ENCODE measurements around the gene ITPR1.

ITPR1 gene

DNA sequence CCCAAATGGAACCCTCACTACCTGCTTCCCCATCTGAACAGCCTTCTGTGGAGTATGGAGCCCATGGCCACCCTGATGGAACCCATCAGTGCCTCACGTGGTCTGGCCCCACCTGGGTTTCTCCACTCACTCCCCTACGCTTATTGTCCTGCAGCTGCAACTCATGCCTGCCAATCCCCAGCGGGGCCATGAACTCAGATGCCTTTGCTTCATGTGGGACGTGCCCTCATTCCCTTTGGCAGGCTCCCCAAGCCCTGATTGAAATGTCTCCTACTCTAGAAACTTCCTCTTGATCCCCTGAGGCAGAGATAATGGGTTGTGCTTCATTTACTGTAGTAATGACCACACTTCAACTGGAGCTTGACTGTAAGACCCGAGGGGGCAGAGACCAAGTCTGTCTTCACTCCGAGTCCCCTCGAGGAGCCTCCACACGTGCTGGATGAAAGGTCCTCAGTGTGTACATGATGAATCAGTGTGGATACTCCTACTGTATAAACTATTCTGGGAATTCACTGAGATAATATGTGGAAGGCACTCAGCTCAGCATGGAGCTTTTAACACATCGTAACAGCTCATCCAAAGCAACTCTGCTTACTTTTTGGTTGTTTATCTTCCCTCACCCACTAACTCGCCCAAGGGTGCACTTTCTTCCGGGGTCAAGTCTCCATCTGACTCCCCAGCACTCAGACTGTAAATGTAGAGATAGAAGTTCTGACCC is 253.3 kb downstream of the ITPR1 start:
- no peak for DNase-seq

DNA sequence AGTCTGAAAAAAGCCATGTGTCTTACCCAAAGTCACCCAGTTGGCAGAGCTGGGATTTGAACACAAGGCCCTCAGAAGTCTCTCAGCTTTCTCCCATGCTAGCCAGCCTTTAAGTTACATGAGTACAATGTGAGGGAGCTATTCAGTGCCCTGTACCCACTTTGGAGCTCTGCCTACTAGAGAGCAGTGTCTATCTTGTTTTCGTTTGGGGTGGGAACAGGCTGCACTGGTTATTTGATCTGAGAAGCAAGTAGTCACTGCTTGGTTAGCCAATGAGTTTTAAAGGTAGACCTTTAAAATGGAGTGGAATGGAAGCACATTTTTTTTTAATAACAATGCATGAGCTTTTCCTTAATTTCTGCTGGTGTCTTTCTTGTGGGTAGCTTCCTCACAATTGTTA is 255.0 kb downstream of the ITPR1 start:
- no peak for DNase-seq

DNA sequence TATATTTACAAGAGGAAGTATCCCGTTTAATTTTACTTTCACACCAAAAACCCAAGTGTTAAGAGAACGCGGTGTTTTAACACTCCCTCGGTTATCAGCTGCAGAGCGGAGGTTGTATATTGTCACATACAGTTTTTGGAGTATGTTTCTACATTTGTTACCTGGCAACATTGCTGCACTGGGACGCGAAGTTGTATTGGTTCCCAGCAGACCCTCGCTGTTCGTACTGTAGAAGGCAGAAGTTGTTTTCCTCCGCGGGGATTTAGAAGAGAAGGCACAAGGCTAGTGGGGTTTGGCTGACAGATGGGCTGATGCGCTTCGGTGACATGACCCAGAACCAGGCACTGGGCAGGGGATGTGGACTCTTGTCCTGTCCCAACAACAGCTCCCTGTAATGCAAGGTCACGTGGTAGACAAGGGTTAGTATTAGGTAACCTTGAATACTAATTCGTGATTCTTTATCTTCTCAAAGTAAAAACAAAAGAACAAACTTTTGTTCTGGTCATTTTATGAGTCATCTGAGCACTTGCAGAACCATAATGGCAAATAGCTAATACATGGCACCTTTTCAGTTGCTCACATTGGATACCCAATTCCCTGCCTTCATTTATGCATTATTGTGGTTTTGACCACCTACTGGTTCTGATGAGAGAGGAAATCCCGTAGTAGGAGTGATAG is 255.7 kb downstream of the ITPR1 start:
- DNase-seq, result no peak

DNA sequence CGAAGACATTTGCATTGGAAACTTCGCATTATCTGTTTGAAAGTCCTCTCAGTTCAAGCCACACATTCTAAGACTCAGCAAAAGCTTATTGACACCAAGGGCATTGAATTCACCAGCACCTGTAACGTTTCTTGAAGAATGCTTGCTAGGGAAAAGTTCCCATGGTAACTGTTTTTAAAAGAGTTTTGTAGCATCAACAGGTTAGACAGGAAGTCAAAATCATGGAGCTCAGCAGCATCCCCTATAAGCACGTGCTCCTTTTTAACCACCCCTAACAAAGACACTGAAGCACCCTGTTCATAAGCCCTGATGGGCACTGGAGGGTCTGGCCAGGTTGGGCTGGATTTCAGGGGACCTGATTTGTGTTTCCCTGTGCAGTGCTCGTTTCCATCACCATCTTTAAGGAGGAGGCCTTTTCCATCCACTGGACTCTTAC is 256.4 kb downstream of the ITPR1 start:
- no peak for DNase-seq

DNA sequence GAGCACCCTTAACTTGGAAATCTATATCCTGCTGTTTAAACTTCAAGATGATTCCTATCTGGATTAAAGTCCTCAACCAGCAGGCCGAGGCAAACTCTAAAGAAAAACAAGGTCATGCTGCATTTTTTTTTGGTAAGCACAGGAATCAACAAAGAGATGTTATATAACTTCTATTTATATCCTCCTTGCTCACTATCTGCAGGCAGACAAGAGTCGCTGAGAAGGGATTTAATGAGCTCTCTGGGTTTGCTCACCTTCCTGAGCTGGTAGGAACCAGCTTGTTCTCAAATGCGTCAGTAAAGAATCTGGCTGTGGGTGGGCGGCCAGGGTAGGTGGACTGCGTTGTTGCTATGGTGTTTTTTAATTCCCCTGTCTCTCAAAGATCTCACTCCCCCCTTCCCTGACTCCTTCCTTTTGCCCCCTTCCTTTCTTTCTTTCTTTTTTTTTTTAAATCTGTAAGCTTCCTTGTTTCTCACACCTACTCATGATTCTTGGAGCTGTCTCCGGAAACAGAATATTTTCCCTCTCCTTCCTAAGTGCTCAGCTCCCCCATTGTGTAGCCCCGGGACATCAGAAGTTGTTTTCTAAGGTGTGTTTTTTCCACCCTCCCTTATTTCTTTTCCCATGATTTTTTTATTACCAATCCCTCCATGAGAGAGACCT is 257.3 kb downstream of the ITPR1 start:
- peak in 2 of 5 donors; percentile 7 to 28 for DNase-seq

DNA sequence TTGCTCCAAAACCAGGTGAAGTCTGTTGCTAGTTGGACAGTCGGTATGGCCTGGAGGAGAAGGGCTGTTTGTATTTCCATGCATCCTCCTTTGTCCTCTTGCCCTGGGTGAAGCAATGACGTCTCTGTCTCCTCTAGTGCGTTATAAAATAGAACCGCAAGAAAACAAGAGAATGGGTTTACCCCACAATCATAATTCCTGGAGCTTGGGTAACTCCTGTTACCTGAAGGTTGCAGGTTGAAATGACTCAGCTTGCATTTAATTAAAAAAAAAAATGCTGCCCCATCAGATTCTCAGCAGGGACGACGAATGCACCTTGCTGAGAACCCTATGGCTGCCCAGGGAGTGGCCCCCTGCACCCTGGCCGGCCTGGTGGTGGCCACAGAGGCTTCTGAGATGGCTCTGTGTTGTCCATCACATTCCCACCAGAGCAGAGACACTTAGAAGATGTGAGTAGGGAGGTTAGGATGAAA is 257.9 kb downstream of the ITPR1 start:
- DNase-seq, result peak in 1 of 5 donors; percentile 70

DNA sequence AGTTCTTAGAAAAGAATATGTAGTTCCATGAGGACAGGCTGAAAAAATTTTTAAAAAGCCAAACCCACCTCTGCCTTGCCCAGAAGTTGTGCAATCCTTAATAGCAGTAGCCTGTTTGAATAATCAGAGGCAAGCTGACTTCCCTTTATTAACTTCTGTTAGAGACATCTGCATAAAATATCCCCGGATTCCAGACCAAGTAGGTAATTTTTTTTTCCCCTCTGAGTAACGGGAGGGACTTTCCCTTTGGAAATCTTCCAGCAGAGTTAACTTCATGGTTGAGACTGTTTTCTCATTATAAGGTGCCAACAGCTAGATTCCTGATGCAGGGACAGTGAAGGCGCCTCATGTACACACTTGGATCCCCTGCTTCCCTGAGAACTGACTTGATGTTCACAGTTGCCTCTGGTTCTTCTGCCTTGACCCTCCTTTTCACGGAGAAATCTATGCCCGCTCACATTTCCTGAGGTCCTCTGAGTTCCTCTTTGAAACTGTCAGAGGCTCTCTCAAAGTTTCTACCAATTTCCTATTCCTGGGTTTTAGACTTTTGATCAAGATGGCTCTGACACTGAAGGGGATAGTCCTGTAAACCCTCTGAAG is 258.5 kb downstream of the ITPR1 start:
- DNase-seq, result no peak

DNA sequence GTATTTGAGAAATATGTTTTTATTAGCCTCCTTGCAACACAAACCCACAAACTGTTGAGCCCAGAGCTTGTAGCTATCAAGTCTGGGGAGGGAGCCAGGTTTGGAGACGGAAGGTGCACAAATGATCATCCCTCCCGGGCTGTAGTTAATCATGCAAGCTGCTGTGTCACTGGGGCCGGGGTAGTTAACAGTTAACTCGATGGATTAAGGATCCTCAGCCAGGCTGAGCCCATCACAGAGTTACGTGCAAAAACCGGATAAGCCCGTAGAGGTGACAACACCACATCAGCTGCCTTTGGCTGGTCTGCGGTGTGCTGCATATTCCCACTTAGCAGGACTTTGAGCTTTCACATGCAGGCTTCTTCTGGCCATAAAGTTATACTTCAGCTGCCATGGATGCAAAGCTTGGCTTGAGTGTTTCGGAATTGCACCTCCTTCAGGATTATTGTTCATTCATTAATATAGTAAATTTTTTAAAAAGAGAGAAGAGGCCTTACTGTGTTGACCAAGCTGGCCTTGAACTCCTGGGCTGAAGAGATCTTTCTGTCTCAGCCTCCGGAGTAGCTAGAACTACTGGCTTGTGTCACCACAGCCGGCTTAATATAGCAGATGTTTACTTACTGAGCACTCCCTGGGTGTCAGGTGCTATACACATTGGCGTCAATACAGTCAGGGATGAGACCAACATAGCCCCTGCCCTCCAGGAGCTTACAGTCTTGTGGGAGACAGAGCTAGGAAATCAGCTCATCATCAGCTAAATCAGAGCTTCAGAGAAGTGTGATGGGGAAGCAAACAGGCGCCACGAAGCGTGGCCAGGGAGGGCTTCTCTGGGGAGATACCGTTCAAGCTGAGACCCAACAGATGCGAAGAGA is 259.3 kb downstream of the ITPR1 start:
- DNase-seq, result no peak

DNA sequence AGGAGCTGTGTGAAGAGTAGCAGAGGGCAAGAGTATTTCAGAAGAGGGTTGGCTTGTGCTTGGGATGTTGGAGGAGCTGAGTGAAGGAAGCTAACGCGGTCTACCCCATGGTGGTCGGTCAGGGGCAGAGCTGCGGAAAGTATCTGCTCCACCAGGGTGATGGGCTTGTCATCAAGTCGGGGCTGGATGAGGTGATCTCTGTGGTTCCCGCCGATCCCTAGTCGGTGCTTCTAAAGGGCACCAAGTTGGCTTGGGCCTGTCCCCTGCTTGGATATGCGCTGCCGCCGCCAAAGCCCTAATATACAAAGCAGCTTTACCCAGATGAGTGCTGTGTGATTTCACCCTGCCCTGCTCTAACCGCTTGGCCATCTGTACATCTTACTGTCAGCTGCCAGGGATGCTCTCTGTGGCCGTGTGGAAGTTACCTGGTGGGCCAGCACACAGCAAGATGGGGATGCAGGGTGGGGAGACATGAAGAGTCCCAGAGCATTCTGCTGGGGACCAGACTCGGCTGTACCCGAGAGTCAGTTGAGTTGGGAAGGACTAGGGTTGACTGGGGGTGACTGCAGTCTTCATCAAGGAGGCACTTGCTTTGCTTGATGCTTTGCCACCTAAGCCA is 260.0 kb downstream of the ITPR1 start:
- DNase-seq, result no peak

DNA sequence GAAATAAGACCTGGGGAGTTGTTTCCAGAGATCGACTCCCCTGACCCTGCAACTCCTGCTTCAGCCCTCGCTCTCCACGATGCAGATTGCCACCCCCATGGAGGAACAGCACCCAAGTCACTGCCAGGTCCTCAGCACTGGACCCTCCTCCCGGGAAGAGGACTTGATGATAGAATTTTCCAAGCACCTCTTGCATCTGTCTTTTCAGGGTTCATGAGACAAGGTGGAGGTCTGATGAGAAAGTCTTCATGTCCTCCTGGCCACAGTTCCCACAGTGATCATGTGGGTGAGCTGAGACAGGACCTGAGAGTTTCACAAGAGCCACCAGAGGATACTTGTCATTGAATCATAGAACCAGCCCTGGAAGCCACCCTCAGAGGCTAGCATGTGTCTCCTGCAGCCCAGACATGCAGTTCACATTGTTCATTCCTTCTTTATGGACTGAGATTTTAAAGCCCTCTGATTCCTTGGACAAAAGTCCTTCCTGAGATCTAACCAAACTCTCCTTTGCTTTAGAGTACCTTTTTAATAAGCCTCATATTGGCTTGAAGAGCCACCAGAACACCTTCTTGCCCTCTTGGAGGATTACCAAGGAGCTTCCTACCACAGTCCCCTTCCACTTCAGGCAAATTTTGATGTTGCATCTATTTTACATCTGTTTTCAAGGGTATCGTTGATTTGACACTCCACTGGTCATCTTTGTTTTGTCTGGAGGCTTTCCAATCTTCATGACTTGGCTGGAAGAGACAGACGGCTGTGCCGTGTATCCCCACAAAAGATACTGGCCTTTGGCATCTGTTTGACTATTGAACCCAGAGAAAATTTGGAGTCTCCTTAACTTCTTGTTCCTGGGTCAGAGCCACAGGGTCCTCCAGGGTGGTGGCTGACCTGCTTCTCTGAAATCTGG is 261.3 kb downstream of the ITPR1 start:
- DNase-seq, result peak in 1 of 5 donors; percentile 51

DNA sequence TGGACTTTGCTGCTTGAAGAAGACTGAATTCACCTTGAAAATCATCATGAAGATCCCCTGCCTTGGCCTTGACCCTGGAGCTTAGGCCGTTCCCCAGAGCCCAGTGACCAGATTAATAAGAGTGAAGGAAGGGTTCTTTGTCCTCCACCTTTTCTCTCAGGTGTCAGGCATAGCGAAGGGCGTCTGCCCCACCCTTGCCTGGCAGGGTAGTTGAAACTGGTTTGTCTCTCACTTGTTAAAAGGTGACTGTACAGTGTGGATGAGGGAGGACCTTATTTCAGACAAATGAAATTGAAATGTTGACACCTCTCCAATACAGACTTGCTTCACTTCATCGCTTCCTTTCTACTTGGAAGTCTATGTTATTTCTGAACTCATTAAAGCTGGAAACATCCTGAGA is 262.4 kb downstream of the ITPR1 start:
- DNase-seq, result peak in 1 of 5 donors; percentile 38

DNA sequence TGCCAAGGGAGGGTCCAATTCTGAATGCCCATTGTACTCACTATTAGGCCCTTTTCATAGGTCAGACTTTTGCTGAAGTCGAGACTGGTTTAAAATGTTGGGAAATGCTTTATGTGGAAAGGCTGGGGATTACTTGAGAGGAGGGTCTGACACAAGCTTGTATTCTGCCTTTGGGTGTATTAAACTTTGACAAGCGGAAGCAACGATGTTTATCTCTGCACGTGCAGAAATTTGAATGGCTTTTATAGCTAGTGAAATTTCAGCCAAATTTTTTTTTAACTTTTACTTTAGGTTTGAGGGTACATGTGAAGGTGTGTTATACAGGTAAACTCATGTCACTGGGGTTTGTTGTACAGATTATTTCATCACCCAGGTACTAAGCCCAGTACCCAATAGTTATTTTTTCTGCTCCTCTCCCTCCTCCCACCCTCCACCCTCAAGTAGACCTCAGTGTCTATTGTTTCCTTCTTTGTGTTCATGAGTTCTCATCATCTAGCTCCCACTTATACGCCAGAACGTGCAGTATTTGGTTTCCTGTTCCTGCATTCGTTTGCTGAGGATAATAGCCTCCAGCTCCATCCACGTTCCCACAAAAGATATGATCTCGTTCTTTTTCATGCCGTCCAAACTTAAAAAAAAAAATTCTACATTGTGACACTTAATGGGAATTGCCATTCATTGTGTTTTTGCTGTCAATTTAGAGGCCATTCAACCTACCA is 263.1 kb downstream of the ITPR1 start:
- no peak for DNase-seq

DNA sequence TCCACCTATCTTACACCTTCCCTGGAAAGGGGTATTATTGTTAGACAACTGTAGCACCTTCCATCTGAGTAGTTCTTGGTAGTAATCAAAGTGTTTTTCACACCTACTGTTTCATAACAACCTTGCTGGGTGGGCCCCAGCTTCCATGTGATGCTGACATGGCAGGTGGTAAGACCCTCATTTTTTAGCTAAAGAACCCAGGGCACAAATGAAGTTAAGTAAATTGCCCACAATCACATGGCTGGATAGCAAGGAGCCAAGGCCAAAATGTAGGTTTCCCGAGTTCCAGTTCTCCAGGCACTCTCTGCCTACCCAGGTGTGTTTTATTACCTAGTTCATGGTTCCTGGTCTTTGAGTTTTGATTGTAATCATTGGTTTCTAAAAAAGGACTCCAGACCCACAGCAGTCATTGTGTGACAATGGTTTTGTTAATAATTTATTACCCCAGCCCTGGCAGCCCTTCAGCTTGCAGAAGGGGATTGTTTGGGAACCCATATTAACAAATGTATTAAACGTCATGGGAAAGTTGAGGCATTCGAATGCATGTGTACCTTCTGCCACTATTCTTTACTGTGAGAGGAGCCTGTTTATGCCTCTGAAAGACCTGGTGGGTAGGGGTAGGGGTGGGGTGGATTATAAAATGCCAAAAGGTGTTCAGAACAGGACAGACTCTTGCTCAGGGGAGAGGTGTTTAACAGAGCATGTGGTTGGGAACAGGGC is 263.9 kb downstream of the ITPR1 start:
- DNase-seq, result no peak

DNA sequence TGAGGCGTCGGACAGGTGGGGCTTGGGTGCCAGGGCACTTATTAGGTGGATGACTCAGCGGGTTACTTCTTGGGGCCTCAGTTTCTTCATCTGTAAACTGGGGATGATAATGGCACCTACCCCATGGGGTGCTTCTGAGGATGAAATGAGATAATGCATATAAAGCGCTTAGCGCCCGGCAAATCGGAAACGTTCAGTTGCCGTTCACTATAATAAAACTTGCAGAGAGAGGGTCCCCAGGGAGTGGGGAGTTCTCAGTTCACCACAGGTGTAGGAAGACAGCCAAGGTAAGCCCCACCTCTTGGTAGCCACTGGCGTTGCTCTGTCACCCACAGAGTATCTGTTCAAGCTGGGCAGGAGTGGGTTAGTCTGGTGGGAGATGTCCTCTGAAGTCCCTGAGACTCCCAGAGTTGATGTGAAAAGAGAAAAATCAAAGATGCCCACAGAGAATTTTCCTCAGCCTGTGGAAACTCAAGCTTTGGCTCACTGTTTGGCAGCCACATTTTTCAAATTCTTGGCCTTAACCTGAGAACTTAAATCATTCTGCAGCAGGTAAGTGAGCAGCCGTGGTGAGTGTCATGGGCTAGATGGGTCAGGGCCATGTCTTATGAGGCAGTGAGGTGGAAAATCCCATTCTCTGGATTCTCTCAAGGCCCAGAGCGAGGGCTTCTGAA is 264.6 kb downstream of the ITPR1 start:
- DNase-seq, result no peak

DNA sequence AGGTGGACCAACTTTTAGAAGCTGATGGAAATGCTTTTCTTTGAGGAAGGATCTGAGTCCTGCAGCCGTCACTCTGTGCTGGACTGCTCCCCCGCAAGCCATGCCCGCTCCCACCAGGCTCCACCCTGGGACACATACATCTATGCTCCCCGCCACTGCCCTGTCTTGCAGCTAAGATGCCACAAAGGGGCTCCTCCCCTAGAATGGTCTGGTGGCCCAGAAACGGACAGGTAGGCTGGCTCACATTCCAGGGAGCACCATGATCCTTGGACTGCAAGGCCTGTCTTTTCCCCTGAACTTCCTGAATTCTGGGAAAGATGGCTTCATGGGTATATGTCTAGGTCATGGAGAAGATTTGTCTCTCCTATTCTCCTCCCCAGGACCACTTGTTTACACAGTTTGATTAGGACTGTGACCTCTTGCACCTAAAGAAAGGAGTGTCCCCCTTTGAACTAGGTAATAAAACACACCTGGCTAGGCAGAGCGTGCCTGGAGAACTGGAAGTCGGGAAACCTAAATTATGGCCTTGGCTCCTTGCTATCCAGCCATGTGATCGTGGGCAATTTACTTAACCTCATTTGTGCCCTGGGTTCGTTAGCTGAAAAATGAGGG is 265.2 kb downstream of the ITPR1 start:
- DNase-seq, result no peak

DNA sequence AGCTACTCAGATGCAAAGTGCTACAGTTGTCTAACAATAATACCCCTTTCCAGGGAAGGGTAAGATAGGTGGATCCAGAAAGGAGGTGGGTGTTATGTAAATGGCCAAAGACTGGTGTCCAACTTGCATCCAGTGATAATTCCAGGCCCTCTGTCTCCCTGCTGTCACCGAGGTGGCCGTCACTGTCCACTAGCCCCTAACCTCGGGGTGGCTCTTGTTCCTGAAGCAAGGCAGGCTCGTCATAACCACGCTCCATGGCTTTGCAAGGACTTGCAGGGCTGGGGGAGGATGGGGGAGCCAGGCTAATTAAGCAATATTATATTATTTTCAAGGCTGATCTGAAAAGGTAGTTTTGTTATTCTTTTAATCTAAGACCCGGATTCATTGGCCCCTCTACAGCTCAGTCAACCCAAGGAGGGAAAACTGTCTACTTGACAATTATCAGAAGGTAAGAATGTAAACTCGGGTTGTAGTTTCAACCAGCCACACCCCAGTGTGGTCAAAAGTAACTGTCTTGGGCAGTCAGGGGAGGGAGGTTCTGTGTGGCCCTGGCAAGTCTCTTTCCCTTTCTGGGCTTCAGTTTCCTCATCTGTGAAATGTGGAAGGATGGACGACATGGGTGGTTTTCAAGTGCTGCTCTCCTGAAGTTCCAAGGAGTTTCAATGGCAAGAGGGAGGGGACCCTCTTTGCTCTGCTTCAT is 266.0 kb downstream of the ITPR1 start:
- DNase-seq, result no peak

DNA sequence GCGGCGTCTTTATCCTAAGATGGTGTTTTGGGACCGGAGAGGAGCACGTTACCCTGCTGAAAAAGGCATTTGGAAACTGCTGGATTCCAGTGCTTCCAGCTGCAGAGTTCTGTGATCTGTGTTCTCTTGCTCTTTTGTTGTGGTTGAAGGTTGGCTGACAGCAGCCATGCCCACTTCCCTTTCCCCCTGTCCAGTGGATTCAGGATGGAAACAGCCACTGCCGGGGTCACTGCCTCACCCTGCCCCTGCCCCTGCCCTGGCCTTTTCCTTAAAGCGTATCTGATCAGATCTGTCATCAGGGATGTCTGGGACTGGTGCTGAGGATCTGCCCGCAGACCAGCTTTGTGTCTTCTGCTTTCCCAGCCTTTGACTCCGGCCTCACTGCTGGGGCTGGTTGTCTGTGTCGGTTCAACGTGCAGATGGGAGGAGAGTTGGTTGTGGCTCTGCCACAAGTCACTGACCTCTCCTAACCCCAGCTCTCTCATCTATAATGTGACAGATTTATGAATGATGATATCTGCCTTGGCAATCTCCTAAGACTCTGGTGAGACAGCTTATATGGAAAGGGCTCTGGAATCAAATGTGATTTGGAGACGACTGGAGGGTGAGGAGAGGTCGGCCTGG is 266.7 kb downstream of the ITPR1 start:
- no peak for DNase-seq
